ENCODE data around the gene ELOB. TPM values are rescaled to one million over a fixed set of nuclear protein-coding genes. Genes with fewer than 3 reads are reported as not detected.

ELOB gene
- polyA plus RNA-seq, 4 donors = 166 to 718 (median 396) TPM

DNA sequence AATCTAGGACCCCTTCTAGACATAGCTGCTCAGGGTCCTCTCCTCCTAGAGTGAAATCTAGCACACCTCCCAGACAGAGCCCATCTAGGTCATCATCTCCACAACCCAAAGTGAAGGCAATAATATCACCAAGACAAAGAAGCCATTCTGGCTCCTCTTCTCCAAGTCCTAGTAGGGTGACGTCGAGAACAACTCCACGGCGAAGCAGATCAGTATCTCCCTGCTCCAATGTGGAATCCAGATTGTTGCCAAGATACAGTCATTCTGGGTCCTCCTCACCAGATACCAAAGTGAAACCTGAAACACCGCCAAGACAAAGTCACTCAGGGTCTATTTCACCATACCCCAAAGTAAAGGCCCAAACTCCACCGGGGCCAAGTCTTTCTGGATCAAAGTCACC lies 13.9 kb downstream of the ELOB start:
- H3K9me3 ChIP-seq (ENCODE audit: control insufficient read depth in 2 of 2, insufficient read depth in 1 of 2, low read depth in 1 of 2, low read length in 1 of 2) = peaks cover 0 to 48% of the 10 kb centered on the region in 2 donors
- FAIRE-seq = no peak
- H3K4me3 ChIP-seq (ENCODE audit: low read depth in 1 of 3, low read length in 3 of 3) = no peak overlapping the region
- WGBS, 3 donors = 98 to 99% (median 98%) methylated on average over 6 of the region's 6 CpGs
- peaks cover 54 to 86% (median 62%) of the 10 kb centered on the region in 3 donors for H3K36me3 ChIP-seq (ENCODE audit: control insufficient read depth in 3 of 3, insufficient read depth in 2 of 3, low read depth in 1 of 3, low read length in 3 of 3)
- no peak overlapping the region for H3K27ac ChIP-seq (ENCODE audit: low read depth in 1 of 3, low read length in 2 of 3)
- no peak for DNase-seq
- H3K4me1 ChIP-seq (ENCODE audit: control insufficient read depth in 3 of 3, insufficient read depth in 2 of 3, low read depth in 1 of 3, low read length in 2 of 3) = no peaks in the 10 kb centered on the region
- no peaks in the 10 kb centered on the region for H3K27me3 ChIP-seq (ENCODE audit: control insufficient read depth in 3 of 3, insufficient read depth in 3 of 3, low read length in 3 of 3)

DNA sequence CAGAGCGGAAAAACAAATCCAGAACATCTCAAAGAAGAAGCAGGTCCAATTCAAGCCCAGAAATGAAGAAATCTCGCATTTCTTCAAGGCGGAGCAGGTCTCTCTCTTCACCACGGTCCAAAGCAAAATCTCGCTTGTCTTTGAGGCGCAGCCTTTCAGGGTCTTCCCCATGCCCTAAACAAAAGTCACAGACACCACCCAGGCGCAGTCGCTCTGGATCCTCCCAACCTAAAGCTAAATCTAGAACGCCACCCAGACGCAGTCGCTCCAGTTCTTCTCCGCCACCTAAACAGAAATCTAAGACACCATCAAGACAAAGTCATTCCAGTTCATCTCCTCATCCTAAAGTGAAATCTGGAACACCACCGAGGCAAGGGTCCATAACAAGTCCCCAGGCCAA lies 14.4 kb downstream of the ELOB start:
- Histone ChIP-seq H3K4me1 (ENCODE audit: control insufficient read depth in 3 of 3, insufficient read depth in 2 of 3, low read depth in 1 of 3, low read length in 2 of 3) (no peaks in the 10 kb centered on the region), H3K27me3 (ENCODE audit: control insufficient read depth in 3 of 3, insufficient read depth in 3 of 3, low read length in 3 of 3) (no peaks in the 10 kb centered on the region), H3K36me3 (ENCODE audit: control insufficient read depth in 3 of 3, insufficient read depth in 2 of 3, low read depth in 1 of 3, low read length in 3 of 3) (peaks cover 51 to 86% (median 59%) of the 10 kb centered on the region in 3 donors), H3K4me3 (ENCODE audit: low read depth in 1 of 3, low read length in 3 of 3) (no peak overlapping the region), H3K9me3 (ENCODE audit: control insufficient read depth in 2 of 2, insufficient read depth in 1 of 2, low read depth in 1 of 2, low read length in 1 of 2) (peaks cover 0 to 48% of the 10 kb centered on the region in 2 donors), H3K27ac (ENCODE audit: low read depth in 1 of 3, low read length in 2 of 3) (no peak overlapping the region)
- no peak for FAIRE-seq
- no peak for DNase-seq
- WGBS, 3 donors = 98 to 99% (median 98%) methylated on average over 13 of the region's 13 CpGs

DNA sequence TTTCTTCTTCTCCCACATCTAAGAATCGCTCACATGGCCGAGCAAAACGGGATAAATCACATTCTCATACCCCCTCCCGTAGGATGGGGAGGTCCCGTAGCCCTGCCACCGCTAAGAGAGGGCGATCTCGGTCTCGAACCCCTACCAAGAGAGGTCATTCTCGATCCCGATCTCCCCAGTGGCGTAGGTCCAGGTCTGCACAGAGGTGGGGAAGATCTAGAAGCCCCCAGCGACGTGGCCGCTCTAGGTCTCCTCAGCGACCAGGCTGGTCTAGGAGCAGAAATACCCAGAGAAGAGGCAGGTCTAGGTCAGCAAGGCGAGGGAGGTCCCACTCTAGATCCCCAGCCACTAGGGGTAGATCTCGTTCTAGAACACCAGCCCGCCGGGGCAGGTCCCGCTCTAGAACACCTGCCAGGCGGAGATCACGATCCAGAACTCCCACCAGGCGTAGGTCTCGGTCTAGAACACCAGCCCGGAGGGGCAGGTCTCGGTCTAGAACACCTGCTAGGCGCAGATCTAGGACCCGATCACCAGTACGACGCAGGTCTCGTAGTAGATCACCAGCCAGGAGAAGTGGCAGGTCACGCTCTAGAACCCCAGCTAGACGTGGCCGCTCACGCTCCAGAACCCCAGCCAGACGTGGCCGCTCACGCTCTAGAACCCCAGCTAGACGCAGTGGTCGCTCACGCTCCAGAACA lies 15.0 kb downstream of the ELOB start:
- H3K36me3 ChIP-seq (ENCODE audit: control insufficient read depth in 3 of 3, insufficient read depth in 2 of 3, low read depth in 1 of 3, low read length in 3 of 3) = peaks cover 53 to 86% (median 56%) of the 10 kb centered on the region in 3 donors
- H3K27ac ChIP-seq (ENCODE audit: low read depth in 1 of 3, low read length in 2 of 3) = no peak overlapping the region
- no peaks in the 10 kb centered on the region for H3K4me1 ChIP-seq (ENCODE audit: control insufficient read depth in 3 of 3, insufficient read depth in 2 of 3, low read depth in 1 of 3, low read length in 2 of 3)
- no peak overlapping the region for H3K4me3 ChIP-seq (ENCODE audit: low read depth in 1 of 3, low read length in 3 of 3)
- H3K27me3 ChIP-seq (ENCODE audit: control insufficient read depth in 3 of 3, insufficient read depth in 3 of 3, low read length in 3 of 3) = no peaks in the 10 kb centered on the region
- WGBS, 3 donors = 98 to 99% (median 99%) methylated on average over 42 of the region's 42 CpGs
- DNase-seq (no peak), FAIRE-seq (no peak)
- peaks cover 0 to 48% of the 10 kb centered on the region in 2 donors for H3K9me3 ChIP-seq (ENCODE audit: control insufficient read depth in 2 of 2, insufficient read depth in 1 of 2, low read depth in 1 of 2, low read length in 1 of 2)

DNA sequence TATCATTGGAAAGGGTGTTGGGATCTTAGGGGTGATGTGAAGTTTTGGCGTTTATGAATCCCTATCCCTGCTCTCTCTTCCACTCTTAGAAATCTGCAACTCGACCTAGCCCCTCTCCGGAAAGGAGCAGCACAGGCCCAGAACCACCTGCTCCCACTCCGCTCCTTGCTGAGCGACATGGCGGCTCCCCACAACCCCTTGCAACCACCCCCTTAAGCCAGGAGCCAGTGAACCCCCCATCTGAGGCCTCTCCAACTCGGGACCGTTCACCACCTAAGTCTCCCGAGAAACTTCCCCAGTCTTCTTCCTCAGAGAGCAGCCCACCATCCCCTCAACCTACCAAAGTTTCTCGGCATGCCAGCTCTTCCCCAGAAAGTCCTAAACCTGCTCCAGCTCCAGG lies 15.6 kb downstream of the ELOB start:
- 93 to 99% (median 98%) methylated on average over 10 of the region's 10 CpGs for WGBS, 3 donors
- Histone ChIP-seq H3K9me3 (ENCODE audit: control insufficient read depth in 2 of 2, insufficient read depth in 1 of 2, low read depth in 1 of 2, low read length in 1 of 2) (peaks cover 0 to 47% of the 10 kb centered on the region in 2 donors), H3K27ac (ENCODE audit: low read depth in 1 of 3, low read length in 2 of 3) (no peak overlapping the region), H3K27me3 (ENCODE audit: control insufficient read depth in 3 of 3, insufficient read depth in 3 of 3, low read length in 3 of 3) (no peaks in the 10 kb centered on the region), H3K4me3 (ENCODE audit: low read depth in 1 of 3, low read length in 3 of 3) (no peak overlapping the region), H3K4me1 (ENCODE audit: control insufficient read depth in 3 of 3, insufficient read depth in 2 of 3, low read depth in 1 of 3, low read length in 2 of 3) (no peaks in the 10 kb centered on the region), H3K36me3 (ENCODE audit: control insufficient read depth in 3 of 3, insufficient read depth in 2 of 3, low read depth in 1 of 3, low read length in 3 of 3) (peaks cover 53 to 81% (median 59%) of the 10 kb centered on the region in 3 donors)
- FAIRE-seq (no peak), DNase-seq (no peak)

DNA sequence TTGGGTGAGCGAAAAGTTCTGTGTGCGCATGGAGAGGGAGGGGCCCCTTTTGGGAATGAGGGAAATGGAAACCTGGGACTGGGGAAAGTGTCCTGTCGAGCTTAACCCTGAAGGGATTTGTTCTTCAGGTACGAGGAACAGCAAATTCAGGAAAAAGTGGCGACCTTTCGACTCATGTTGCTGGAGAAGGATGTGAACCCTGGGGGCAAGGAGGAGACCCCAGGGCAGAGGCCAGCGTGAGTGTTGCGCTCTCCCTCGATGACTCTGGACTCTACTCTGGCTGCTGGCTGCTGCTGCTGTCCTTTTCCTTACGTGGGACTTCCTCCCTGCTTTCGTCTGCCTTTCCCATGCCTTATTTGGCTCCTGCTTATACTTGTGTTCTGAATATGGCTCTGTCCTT lies 19.7 kb downstream of the ELOB start:
- FAIRE-seq (no peak), DNase-seq (no peak)
- Histone ChIP-seq H3K36me3 (ENCODE audit: control insufficient read depth in 3 of 3, insufficient read depth in 2 of 3, low read depth in 1 of 3, low read length in 3 of 3) (peaks cover 31 to 50% (median 37%) of the 10 kb centered on the region in 3 donors), H3K4me1 (ENCODE audit: control insufficient read depth in 3 of 3, insufficient read depth in 2 of 3, low read depth in 1 of 3, low read length in 2 of 3) (peaks cover 5 to 18% (median 15%) of the 10 kb centered on the region in 3 donors), H3K27ac (ENCODE audit: low read depth in 1 of 3, low read length in 2 of 3) (no peak overlapping the region), H3K9me3 (ENCODE audit: control insufficient read depth in 2 of 2, insufficient read depth in 1 of 2, low read depth in 1 of 2, low read length in 1 of 2) (peaks cover 0 to 10% of the 10 kb centered on the region in 2 donors), H3K4me3 (ENCODE audit: low read depth in 1 of 3, low read length in 3 of 3) (no peak overlapping the region), H3K27me3 (ENCODE audit: control insufficient read depth in 3 of 3, insufficient read depth in 3 of 3, low read length in 3 of 3) (no peaks in the 10 kb centered on the region)
- WGBS, 3 donors = 80 to 90% (median 86%) methylated on average over 11 of the region's 11 CpGs

DNA sequence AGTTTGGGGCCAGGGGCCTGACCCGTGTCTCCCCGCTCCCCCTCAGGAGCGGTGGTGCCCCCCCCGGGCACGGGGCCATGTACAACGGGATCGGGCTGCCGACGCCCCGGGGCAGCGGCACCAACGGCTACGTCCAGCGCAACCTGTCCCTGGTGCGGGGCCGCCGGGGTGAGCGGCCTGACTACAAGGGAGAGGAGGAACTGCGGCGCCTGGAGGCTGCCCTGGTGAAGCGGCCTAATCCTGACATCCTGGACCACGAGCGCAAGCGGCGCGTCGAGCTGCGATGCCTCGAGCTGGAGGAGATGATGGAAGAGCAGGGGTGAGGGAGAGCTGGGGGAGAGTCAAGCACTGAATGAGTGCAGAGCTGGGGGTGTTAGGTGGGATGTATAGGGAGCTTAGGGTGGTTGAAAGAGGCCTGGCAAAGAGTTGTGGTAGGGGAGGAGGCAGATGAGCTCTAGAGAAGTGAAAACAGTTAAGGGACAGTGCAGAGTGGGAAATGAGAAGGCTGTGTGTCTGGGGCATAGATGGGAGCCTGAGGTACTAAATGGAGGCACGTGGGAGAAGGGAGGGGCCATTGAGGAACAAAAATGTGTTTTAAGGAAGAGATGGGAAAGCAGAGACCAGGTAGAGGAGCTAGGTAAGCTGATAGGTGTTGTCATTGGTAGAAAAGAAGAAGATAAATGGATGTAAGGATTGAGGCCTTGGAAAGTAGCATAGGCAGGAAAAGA lies 20.6 kb downstream of the ELOB start:
- H3K4me1 ChIP-seq (ENCODE audit: control insufficient read depth in 3 of 3, insufficient read depth in 2 of 3, low read depth in 1 of 3, low read length in 2 of 3) = peaks cover 5 to 20% (median 18%) of the 10 kb centered on the region in 3 donors
- H3K27ac ChIP-seq (ENCODE audit: low read depth in 1 of 3, low read length in 2 of 3) = no peak overlapping the region
- H3K36me3 ChIP-seq (ENCODE audit: control insufficient read depth in 3 of 3, insufficient read depth in 2 of 3, low read depth in 1 of 3, low read length in 3 of 3) = peaks cover 24 to 41% (median 30%) of the 10 kb centered on the region in 3 donors
- no peak for DNase-seq
- H3K4me3 ChIP-seq (ENCODE audit: low read depth in 1 of 3, low read length in 3 of 3) = no peak overlapping the region
- no peaks in the 10 kb centered on the region for H3K27me3 ChIP-seq (ENCODE audit: control insufficient read depth in 3 of 3, insufficient read depth in 3 of 3, low read length in 3 of 3)
- peaks cover 0 to 8% of the 10 kb centered on the region in 2 donors for H3K9me3 ChIP-seq (ENCODE audit: control insufficient read depth in 2 of 2, insufficient read depth in 1 of 2, low read depth in 1 of 2, low read length in 1 of 2)
- FAIRE-seq = no peak
- WGBS, 3 donors = 86 to 91% (median 86%) methylated on average over 25 to 30 of the region's 30 CpGs

- Histone ChIP-seq H3K36me3 (ENCODE audit: control insufficient read depth in 3 of 3, insufficient read depth in 2 of 3, low read depth in 1 of 3, low read length in 3 of 3) (peaks cover 18 to 36% (median 27%) of the 10 kb centered on the region in 3 donors), H3K27me3 (ENCODE audit: control insufficient read depth in 3 of 3, insufficient read depth in 3 of 3, low read length in 3 of 3) (no peaks in the 10 kb centered on the region), H3K27ac (ENCODE audit: low read depth in 1 of 3, low read length in 2 of 3) (no peak overlapping the region), H3K4me3 (ENCODE audit: low read depth in 1 of 3, low read length in 3 of 3) (no peak overlapping the region), H3K4me1 (ENCODE audit: control insufficient read depth in 3 of 3, insufficient read depth in 2 of 3, low read depth in 1 of 3, low read length in 2 of 3) (peaks cover 5 to 21% (median 18%) of the 10 kb centered on the region in 3 donors), H3K9me3 (ENCODE audit: control insufficient read depth in 2 of 2, insufficient read depth in 1 of 2, low read depth in 1 of 2, low read length in 1 of 2) (peaks cover 0 to 10% of the 10 kb centered on the region in 2 donors)
- DNase-seq (no peak), FAIRE-seq (no peak)
- WGBS, 3 donors = 22 to 25% (median 24%) methylated on average over 3 of the region's 3 CpGs
These were observed 21.9 kb downstream of the ELOB start for GRCh38 chr16:2755158-2755557.

GRCh38 chr16:2753733-2754020 lies 23.4 kb downstream of the ELOB start:
- no peaks in the 10 kb centered on the region for H3K27me3 ChIP-seq (ENCODE audit: control insufficient read depth in 3 of 3, insufficient read depth in 3 of 3, low read length in 3 of 3)
- H3K4me3 ChIP-seq (ENCODE audit: low read depth in 1 of 3, low read length in 3 of 3) = peak overlapping the region; percentile 93 to 97 (median 95)
- peaks cover 5 to 21% (median 18%) of the 10 kb centered on the region in 3 donors for H3K4me1 ChIP-seq (ENCODE audit: control insufficient read depth in 3 of 3, insufficient read depth in 2 of 3, low read depth in 1 of 3, low read length in 2 of 3)
- peaks cover 0 to 10% of the 10 kb centered on the region in 2 donors for H3K9me3 ChIP-seq (ENCODE audit: control insufficient read depth in 2 of 2, insufficient read depth in 1 of 2, low read depth in 1 of 2, low read length in 1 of 2)
- WGBS, 3 donors = 0 to 6% (median 1%) methylated on average over 7 of the region's 7 CpGs
- FAIRE-seq (no peak), DNase-seq (peak in 1 of 2 donors; percentile 32)
- peak overlapping the region in 2 of 3 donors; percentile 94 to 99 for H3K27ac ChIP-seq (ENCODE audit: low read depth in 1 of 3, low read length in 2 of 3)
- H3K36me3 ChIP-seq (ENCODE audit: control insufficient read depth in 3 of 3, insufficient read depth in 2 of 3, low read depth in 1 of 3, low read length in 3 of 3) = peaks cover 3 to 33% (median 14%) of the 10 kb centered on the region in 3 donors

Measured in small intestine (tissue), 7 donors.